Measurements from ENCODE around the gene LRWD1.

LRWD1 gene

DNA sequence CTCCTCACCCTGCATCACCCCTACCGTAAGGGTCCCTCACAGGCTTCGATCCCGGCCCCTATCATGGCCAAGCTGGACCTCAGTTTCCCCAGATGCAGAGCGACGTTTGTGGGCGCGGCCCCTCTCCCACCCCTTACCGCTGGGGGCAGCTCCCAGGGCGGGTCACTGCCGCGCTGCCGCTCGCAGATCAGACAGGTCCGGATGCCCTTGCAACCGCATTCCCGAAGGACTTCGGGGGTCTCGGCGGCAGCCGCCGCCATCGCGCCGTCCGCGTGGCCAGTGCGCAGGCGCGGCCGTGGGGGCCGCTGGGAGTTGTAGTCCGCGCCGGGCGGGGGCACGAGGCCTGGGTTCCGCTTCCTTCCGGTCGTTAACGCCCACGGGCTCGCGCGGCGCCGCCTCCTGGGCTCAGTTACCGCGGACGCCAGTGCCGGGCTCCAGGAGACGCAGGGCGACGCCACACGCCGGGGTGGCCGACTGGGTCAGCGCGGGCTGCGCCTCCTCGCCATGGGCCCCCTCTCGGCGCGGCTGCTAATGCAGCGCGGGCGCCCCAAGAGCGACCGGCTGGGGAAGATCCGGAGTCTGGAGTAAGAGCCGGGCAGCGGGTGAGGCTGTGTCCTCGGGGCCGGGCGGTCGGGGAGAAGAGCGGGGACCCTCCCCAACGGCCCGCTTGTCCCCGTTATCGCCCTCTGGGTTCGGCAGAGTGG, at the start of gene LRWD1, which contains the start of gene ALKBH4:
TSS of gene LRWD1 (plus strand) at position 408 of the 704 bp plus-strand sequence. CDS start at position 505, 97 bp downstream.
TSS of gene ALKBH4 (minus strand) at position 287 of the 704 bp plus-strand sequence. CDS start at position 260, 27 bp downstream.
- DNase-seq: peak; percentile 93

DNA sequence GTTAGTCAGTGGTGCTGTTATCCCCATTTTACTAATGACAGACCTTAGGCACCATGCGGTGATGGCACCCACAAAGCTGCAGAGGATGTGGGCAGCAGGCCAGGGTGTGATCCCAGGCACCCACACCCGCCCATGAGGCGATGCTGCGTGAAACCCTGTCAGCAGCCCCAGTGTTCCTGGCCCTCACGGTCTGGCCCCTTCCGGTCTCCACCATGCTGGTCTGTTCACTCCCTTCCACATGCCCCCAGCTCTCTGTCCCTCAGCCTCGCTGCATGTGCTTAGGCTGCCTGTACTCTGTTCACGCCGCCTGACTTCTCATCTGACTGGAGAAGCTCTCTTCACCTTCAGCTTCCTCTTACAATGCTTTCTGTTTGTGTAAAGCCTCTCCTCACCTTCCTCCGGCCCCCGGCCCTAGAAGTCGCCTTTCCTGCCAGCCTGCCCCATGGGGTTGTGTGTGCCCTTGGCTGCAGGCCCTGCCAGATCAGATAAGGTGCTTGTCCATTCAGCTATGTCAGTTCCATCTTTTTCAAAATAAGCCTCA, 49.0 kb upstream of the LRWD1 start:
- peak; percentile 67 for DNase-seq

GRCh38 chr7:102416406-102416805, 48.4 kb upstream of the LRWD1 start:
- no peak for DNase-seq

DNA sequence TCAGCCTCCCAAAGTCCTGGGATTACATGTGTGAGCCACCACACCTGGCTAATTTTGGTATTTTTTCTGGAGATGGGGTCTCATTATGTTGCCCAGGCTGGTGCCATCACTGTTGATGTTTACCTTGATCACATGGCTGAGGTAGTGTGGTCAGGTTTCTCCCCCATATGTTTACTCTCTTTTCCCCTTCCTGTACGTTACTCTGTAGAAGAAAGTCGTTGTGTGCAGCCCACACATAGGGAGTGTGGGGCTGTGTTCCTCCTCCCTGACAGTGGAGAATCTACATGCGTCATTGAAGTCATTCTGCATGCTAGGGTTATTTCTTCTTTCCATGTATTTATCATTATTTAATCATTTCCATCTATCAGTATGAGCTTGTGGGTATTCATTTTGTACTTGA, 47.7 kb upstream of the LRWD1 start:
- no peak for DNase-seq

DNA sequence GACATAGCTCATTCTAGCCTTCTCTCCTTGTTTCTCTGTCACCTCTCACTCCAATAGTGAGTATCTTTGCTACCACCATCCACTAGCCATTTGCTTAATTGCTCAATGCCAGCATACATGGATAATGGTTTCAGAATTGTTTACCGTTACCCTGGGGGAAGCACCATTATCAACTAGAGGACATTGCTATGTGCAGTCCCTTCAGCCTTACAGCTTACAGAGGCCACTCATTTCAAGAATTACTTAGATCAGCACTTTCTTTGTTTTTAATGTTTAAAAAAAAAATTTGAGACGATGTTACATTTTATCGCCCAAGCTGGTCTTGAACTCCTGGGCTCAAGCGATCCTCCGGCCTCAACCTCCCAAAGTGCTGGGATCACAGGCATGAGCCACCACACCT, 46.2 kb upstream of the LRWD1 start:
- DNase-seq: no peak

GRCh38 chr7:102421706-102422240, 43.0 kb upstream of the LRWD1 start:
- DNase-seq: no peak

DNA sequence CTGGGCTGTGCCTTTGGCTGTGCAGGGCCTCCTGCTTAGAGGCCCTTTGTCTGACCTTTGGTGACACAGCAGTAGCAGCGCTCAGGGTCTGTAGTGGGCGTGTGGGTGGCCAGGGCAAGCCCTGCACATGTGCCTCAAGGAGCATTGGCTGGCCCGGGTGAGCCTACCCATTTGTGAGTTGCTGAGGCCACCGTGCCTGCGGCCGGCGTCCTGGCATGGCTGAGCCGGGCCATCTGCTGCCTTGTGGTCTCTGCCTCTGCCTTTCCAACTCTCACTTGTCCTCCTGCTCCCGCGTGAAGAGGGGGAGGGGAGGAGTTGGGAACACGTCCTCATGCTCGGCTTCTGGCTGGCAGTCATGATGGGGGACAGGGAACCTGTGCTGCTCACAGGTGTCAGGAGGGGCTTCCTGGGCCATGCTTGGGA, 40.6 kb upstream of the LRWD1 start:
- no peak for DNase-seq

DNA sequence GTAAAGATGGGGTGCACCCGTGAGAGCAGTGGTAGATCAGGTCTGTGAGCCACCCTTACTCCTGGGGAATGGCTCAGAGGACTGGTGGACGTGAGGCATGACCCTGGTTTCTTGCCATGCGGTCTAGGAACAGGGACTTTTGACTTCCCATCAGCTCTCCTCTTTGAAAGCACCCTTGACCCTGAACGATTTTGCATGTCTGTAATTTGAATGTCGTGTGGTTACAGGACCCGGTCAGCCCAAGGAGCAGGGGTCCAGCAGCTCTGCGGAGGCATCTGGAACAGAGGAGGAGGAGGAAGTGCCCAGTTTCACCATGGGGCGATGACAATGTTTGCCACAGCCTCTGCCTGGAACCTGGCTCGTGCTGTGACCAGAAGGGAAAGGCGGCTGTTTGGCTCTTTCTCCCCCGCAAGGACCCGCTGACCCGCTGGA, 40.0 kb upstream of the LRWD1 start:
- DNase-seq: no peak

GRCh38 chr7:102425639-102426267, 39.0 kb upstream of the LRWD1 start:
- DNase-seq: peak; percentile 90

GRCh38 chr7:102426268-102427018, 38.3 kb upstream of the LRWD1 start:
- DNase-seq: peak; percentile 83

DNA sequence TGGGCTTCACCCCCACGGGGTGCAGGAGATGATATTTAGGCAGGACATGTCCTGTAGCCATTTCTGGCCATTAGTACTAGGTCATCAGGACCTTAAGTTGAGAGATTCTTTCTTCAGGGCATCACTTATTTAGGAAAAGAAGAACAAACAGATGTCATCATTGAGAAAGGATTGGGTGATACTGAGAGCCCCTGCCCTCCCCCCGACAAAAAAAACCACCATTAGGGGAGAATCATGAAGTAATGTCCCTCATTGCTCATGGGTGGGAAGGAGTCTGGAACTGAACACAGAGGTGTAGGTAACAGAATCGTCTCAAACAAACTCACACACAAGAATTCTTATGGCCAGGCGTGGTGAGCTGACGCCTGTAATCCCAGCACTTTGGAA, 37.8 kb upstream of the LRWD1 start:
- peak; percentile 22 for DNase-seq

DNA sequence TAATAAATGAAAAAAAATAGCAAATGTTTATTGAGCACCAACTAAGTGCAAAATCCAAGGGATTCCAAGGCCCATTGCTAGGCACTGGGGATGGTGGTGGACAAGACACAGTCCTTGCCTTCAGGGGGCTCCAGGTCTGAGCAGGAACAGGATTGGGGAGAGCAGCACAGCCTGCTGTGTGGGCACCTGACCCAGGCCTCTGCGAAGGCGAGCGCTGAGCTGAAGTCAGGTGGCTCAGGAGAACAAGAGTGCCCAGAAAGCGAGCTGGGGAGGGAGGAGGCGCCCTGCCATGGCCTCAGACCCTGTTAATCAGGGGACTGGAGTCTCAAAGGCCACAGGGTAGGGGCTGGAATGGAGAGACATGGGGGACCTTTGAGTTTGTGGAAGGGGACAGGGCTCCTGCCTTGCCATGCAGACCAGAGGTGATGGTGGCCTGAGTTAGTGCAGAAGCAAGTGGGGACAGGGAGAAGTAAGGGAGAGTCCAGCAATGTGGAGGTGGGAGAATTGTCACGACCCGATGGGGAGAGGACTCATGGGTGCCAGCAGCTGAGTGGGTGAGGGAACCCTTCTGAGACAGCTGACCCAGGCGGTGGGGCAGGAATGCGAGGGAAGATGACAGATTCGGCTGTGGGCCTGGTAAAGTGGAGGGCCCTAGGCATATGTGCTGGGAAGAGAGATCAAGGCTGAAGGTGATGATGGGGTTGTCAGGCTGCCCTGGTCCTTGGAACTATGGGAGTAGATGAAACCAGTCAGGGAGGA, 35.5 kb upstream of the LRWD1 start:
- no peak for DNase-seq

- peak; percentile 86 for DNase-seq
Observed at GRCh38 chr7:102431617-102432298, 33.0 kb upstream of the LRWD1 start.

DNA sequence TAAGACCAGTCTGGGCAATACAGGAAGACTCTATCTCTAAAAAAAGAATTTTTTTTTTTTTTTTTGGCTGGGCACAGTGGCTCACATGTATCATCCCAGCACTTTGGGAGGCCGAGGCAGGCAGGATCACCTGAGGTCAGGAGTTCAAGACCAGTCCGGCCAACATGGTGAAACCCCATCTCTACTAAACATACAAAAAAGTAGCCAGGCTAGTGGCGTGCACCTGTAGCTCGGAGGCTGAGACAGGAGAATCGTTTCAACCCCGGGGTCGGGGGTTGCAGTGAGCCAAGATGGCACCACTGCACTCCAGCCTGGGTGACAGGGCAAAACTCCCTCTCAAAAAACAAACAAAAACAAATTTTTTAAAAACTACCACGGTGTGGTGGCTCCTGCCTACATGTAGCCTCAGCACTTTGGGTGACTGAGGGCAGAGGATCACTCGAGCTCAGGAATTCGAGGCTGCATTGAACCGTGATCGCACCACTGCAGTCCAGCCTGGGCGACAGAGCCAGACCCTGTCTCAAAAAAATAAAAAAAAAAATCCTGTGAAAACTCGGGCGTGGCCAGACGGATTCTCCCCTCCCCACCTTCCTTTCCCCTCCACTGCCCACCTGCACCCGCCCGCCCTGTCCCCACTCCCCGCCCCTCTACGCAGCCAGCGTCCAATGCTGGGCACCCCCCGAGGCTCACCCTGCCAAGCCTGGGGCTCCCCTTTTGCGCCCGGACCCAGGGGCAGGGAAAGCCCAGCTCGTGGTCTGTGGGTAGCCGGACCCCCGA, 32.2 kb upstream of the LRWD1 start:
- peak; percentile 17 for DNase-seq

GRCh38 chr7:102433219-102434038, 31.4 kb upstream of the LRWD1 start, which contains the start of gene ORAI2:
Gene ORAI2, plus strand, starts transcription at chr7:102433575. Its CDS starts 5,382 bp downstream, at chr7:102438957.
- DNase-seq: peak; percentile 86

GRCh38 chr7:102434039-102434486, 30.7 kb upstream of the LRWD1 start:
- no peak for DNase-seq

DNA sequence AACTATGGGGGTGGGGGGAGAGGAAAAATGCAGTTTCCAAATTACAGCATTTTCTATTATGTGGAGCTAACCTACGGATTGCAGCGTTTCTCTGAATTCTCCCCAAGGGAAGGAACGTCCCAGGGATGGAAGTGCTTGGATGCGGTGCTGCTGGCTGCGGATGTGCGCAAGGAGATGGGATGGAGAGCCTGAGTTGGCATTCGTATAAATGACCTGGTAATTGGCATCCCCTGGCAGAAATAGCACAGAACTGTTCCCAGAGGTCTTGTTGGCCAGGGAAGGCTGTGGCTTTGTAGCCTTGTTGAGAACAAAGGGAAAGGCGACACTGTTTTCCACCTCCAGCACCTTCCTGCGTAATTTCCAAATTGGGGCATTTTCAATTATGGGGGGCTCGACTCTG, 28.7 kb upstream of the LRWD1 start:
- DNase-seq: no peak

DNA sequence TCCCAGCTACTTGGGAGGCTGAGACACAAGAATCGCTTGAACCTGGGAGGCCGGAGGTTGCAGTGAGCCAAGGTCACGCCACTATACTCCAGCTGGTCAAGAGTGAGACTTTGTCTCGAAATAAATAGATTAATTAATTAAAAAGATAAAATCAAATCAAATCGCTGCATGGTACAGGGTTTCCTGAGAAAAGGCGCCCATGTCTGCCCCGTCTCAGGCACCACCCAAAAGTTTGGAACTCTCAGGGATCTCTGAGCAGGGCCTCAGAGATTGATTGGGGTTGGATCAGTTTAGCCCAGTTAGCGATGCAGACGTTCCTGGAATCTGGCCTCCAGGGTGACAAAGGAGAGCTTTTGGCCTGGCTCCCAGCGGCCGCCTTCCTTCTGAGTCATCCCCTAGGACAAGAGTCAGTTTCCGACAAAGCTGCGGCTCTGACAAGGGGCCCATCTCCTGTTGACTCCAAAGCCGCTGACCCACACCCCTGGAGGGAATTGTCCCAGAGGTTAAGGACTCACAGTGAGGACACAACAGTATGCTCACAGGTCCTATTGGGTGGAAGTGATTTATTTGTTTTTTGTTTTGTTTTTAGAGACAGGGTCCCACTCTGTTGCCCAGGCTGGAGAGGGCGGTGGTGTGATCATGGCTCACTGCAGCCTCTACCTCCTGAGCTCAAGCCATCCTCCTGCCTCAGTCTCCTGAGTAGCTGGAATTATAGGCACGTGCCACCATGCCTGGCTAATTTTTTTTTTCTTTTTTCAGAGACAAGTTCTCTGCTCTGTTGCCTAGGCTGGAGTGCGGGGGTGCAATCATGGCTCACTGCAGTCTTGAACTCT, 24.6 kb upstream of the LRWD1 start:
- DNase-seq: no peak

Measured in CD4-positive, alpha-beta T cell treated with Interleukin-4 for 4 hours (primary cell).